HL-60 (cell line): ENCODE results near the gene PEX6.

ENCODE experiments used
- CTCF ChIP-seq: IDR thresholded peaks from one replicate; pipeline ENCODE4 v1.5.1; 2011; ENCODE audit warnings: low read length, control low read depth, inconsistent platforms; ENCODE audit not compliant: insufficient read depth
- POLR2AphosphoS5 ChIP-seq: IDR thresholded peaks from 2 replicates; pipeline ENCODE4 v1.6.1; 2012; ENCODE audit warnings: low read depth
- TF ChIP-seq, protein P1 (sequence below): IDR thresholded peaks from 2 replicates; pipeline ENCODE4 v1.6.1; 2012; ENCODE audit warnings: low read depth; ENCODE audit not compliant: insufficient replicate concordance

GRCh38 chr6:43024436-43024835 lies 45.5 kb upstream of the PEX6 start:
- no peak for TF ChIP-seq CTCF
- TF ChIP-seq, protein P1, sequence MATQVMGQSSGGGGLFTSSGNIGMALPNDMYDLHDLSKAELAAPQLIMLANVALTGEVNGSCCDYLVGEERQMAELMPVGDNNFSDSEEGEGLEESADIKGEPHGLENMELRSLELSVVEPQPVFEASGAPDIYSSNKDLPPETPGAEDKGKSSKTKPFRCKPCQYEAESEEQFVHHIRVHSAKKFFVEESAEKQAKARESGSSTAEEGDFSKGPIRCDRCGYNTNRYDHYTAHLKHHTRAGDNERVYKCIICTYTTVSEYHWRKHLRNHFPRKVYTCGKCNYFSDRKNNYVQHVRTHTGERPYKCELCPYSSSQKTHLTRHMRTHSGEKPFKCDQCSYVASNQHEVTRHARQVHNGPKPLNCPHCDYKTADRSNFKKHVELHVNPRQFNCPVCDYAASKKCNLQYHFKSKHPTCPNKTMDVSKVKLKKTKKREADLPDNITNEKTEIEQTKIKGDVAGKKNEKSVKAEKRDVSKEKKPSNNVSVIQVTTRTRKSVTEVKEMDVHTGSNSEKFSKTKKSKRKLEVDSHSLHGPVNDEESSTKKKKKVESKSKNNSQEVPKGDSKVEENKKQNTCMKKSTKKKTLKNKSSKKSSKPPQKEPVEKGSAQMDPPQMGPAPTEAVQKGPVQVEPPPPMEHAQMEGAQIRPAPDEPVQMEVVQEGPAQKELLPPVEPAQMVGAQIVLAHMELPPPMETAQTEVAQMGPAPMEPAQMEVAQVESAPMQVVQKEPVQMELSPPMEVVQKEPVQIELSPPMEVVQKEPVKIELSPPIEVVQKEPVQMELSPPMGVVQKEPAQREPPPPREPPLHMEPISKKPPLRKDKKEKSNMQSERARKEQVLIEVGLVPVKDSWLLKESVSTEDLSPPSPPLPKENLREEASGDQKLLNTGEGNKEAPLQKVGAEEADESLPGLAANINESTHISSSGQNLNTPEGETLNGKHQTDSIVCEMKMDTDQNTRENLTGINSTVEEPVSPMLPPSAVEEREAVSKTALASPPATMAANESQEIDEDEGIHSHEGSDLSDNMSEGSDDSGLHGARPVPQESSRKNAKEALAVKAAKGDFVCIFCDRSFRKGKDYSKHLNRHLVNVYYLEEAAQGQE: no peak
- no peak for TF ChIP-seq POLR2AphosphoS5
